Smooth muscle cell (in vitro differentiated cells): Measurements from ENCODE around the gene ARV1. TPM values are rescaled to one million over a fixed set of nuclear protein-coding genes. Genes with fewer than 3 reads are reported as not detected.

ENCODE experiments used
- DNase-seq: peaks from one replicate; lab custom pipeline; 2025; ENCODE audit not compliant: unreplicated experiment; lab: John Stamatoyannopoulos, UW
- H2AFZ ChIP-seq: fragments of 200-600 bp; sonication (generic); 2 replicates; pipeline ENCODE4 v1.6.0; 2016; ENCODE audit warnings: antibody characterized with exemption, low read depth, mild to moderate bottlenecking
- H3F3A ChIP-seq: fragments of 200-600 bp; sonication (generic); 2 replicates; pipeline ENCODE4 v1.6.0; 2017; ENCODE audit warnings: antibody characterized with exemption, low read depth
- H3K27ac ChIP-seq: fragments of 200-600 bp; sonication (generic); 2 replicates; pipeline ENCODE4 v1.5.1; 2016; ENCODE audit warnings: low read depth, mild to moderate bottlenecking
- H3K27me3 ChIP-seq: fragments of 200-600 bp; sonication (generic); 2 replicates; pipeline ENCODE4 v1.6.1; 2016; ENCODE audit warnings: low read depth, mild to moderate bottlenecking
- H3K36me3 ChIP-seq: fragments of 200-600 bp; sonication (generic); 2 replicates; pipeline ENCODE4 v1.5.1; 2016; ENCODE audit warnings: low read depth
- H3K4me1 ChIP-seq: fragments of 200-600 bp; sonication (generic); 2 replicates; pipeline ENCODE4 v1.5.1; 2016; ENCODE audit warnings: low read depth
- H3K4me2 ChIP-seq: fragments of 200-600 bp; sonication (generic); 2 replicates; pipeline ENCODE4 v1.6.0; 2016; ENCODE audit warnings: mild to moderate bottlenecking
- H3K4me3 ChIP-seq: fragments of 200-600 bp; sonication (generic); 2 replicates; pipeline ENCODE4 v1.5.1; 2016; ENCODE audit warnings: mild to moderate bottlenecking
- H3K79me2 ChIP-seq: fragments of 200-600 bp; sonication (generic); 2 replicates; pipeline ENCODE4 v1.6.0; 2016; ENCODE audit warnings: low read depth, mild to moderate bottlenecking
- H3K9ac ChIP-seq: fragments of 200-600 bp; sonication (generic); 2 replicates; pipeline ENCODE4 v1.6.0; 2016; ENCODE audit warnings: low read depth
- H3K9me3 ChIP-seq: fragments of 200-600 bp; sonication (generic); replicated peaks from 2 replicates; pipeline ENCODE4 v1.5.1; 2016; ENCODE audit warnings: low read depth
- H4K20me1 ChIP-seq: fragments of 200-600 bp; sonication (generic); 2 replicates; pipeline ENCODE4 v1.6.0; 2016; ENCODE audit warnings: low read depth
- WGBS: methylation state at CpG from one replicate; pipeline ENCODE4 v1.1.7; 2016; ENCODE audit warnings: low lambda C conversion rate; 5-methylcytosine and 5-hydroxymethylcytosine counted together
- polyA plus RNA-seq: library from polyadenylated mRNA; unstranded; fragments of >200 nt; fragmentation: Nextera tagmentation; extraction: Ambion mirVana; gene quantifications from 2 replicates; pipeline ENCODE4 v1.2.1, GENCODE V29; 2016
- total RNA-seq: library from RNA; depleted of rRNA; stranded (reverse); fragments of >200 nt; gene quantifications from 2 replicates; pipeline ENCODE4 v1.2.3, GENCODE V29; 2014
- TF ChIP-seq, protein P1 (sequence below): fragments of 200-600 bp; sonication (generic); IDR thresholded peaks from 2 replicates; pipeline ENCODE4 v1.5.1; 2017; ENCODE audit warnings: borderline replicate concordance, mild to moderate bottlenecking, antibody characterized with exemption; ENCODE audit not compliant: insufficient read depth, poor library complexity, severe bottlenecking

The ARV1 gene
- total and polyA plus RNA-seq, 2 experiments from 2014 or later, result 7.4 to 12.5 TPM

DNA sequence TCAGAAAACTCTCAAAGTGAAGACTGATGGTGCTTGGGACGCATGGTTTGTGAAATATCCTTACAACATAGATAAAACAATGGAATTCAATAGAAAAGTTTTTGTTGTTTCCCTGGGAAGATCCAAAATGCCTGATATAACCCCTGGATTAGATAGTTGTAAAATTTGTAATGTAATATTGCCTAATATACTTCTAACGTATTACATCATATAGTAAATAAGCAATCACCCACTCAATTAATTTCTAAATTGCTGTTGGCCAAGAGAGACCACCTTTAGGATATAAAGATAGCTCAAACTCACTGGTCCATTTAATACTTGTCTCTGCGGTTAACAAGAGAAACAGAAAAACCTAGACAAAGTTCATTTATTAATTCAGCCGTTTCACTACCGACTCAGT lies 42.4 kb upstream of the ARV1 start:
- Histone ChIP-seq H3K4me3 (no peak overlapping the region), H3K27ac (no peak overlapping the region), H3K9me3 (no peaks in the 10 kb centered on the region), H2AFZ (no peak overlapping the region), H3K4me2 (no peak overlapping the region), H3K4me1 (no peaks in the 10 kb centered on the region), H3K79me2 (no peaks in the 10 kb centered on the region), H3K27me3 (no peaks in the 10 kb centered on the region), H4K20me1 (no peaks in the 10 kb centered on the region), H3K9ac (no peak overlapping the region), H3F3A (no peaks in the 10 kb centered on the region), H3K36me3 (no peaks in the 10 kb centered on the region)
- TF ChIP-seq, protein P1, sequence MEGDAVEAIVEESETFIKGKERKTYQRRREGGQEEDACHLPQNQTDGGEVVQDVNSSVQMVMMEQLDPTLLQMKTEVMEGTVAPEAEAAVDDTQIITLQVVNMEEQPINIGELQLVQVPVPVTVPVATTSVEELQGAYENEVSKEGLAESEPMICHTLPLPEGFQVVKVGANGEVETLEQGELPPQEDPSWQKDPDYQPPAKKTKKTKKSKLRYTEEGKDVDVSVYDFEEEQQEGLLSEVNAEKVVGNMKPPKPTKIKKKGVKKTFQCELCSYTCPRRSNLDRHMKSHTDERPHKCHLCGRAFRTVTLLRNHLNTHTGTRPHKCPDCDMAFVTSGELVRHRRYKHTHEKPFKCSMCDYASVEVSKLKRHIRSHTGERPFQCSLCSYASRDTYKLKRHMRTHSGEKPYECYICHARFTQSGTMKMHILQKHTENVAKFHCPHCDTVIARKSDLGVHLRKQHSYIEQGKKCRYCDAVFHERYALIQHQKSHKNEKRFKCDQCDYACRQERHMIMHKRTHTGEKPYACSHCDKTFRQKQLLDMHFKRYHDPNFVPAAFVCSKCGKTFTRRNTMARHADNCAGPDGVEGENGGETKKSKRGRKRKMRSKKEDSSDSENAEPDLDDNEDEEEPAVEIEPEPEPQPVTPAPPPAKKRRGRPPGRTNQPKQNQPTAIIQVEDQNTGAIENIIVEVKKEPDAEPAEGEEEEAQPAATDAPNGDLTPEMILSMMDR, result no peak
- no peak for DNase-seq
- 89% methylated on average over 5 of the region's 5 CpGs for WGBS

DNA sequence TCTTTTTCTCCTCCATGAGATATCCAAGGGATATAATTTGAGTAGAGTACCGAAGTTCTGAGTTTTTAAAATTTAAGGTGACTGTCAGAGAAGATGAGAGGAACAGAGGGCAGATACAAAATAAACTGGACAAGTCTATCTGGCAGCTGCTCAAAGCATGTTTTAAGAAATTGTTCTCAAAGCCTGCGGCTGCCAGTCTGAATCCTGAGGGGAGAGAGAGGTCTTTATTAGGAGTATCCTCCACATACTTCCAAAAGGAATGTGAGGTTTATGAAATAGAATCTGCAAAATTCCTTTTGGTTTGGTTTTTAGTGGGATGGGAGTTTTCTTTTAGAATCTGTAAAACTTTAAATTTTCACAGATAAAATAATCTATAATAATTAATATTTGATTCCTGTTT lies 41.5 kb upstream of the ARV1 start:
- Histone ChIP-seq H3K79me2 (no peaks in the 10 kb centered on the region), H3F3A (no peaks in the 10 kb centered on the region), H3K4me1 (no peaks in the 10 kb centered on the region), H3K27me3 (no peaks in the 10 kb centered on the region), H3K4me3 (no peak overlapping the region), H3K36me3 (no peaks in the 10 kb centered on the region), H3K9me3 (no peaks in the 10 kb centered on the region), H3K27ac (no peak overlapping the region), H3K4me2 (no peak overlapping the region), H4K20me1 (no peaks in the 10 kb centered on the region), H2AFZ (no peak overlapping the region), H3K9ac (no peak overlapping the region)
- WGBS, result 84% methylated on average over 2 of the region's 2 CpGs
- no peak for DNase-seq
- TF ChIP-seq, protein P1, result no peak

DNA sequence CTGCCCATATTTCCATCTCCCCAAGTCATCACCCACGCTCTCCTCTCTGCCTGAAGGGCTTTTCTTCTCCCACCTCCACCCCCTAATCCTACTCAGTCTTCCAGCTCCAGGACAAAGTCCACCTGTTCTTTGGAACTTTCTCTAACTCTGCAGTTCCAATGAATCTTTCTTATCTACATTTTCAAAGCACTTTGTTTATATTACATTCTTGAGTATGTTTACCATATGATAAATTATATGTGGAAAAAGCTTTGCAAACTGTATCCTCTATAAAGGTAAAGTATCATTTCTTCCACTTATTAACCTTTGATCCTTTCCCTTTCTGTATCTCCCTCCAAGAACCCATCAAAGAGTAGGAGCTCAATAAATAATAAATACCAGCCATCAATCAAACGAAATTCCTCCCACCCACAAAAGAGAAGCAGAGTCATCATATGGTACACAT lies 39.9 kb upstream of the ARV1 start:
- Histone ChIP-seq H3K79me2 (no peaks in the 10 kb centered on the region), H3K4me1 (no peaks in the 10 kb centered on the region), H3K27me3 (no peaks in the 10 kb centered on the region), H3K4me2 (no peak overlapping the region), H3K9ac (no peak overlapping the region), H3F3A (no peaks in the 10 kb centered on the region), H3K4me3 (no peak overlapping the region), H3K36me3 (no peaks in the 10 kb centered on the region), H4K20me1 (no peaks in the 10 kb centered on the region), H3K9me3 (no peaks in the 10 kb centered on the region), H3K27ac (no peak overlapping the region), H2AFZ (no peak overlapping the region)
- TF ChIP-seq, protein P1, result no peak
- 73% methylated on average over 2 of the region's 2 CpGs for WGBS
- no peak for DNase-seq

DNA sequence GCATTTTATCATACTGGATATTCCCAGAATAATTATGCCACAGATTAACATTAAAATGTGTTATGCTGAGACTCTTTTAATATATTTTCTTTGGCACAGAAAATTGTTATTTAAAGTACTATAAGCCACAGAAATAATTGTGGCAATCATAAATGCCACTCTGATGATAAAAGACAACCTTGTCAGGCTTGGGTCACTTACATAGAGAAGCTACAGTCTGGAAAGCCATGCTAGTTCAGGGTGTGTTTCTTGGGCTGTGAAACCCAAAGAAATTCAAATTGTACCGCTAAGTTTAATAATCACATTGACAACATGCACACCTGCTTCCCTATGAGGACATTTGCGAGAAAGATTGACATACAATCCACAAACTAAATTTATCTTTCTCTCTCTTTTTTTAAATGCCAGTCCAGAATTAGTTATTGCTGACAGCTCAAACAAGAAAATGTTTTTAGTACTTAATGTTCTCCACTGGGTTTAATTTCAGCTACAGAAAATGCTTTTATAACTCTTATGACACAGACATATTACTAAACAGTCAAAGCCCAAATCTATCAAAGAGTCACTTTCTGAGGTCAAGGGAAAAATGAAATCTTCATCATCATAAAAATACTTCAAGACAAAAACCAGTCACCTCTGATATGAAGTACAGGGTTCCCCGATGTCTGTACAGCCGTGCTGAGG lies 38.9 kb upstream of the ARV1 start:
- Histone ChIP-seq H3F3A (no peaks in the 10 kb centered on the region), H3K9me3 (no peaks in the 10 kb centered on the region), H2AFZ (no peak overlapping the region), H3K79me2 (no peaks in the 10 kb centered on the region), H3K9ac (no peak overlapping the region), H4K20me1 (no peaks in the 10 kb centered on the region), H3K4me1 (no peaks in the 10 kb centered on the region), H3K27me3 (no peaks in the 10 kb centered on the region), H3K4me3 (no peak overlapping the region), H3K27ac (no peak overlapping the region), H3K4me2 (no peak overlapping the region), H3K36me3 (no peaks in the 10 kb centered on the region)
- TF ChIP-seq, protein P1, result no peak
- DNase-seq, result no peak
- 97% methylated on average over 4 of the region's 4 CpGs for WGBS
